ENCODE measurements around the gene EDAR.

The EDAR gene

GRCh38 chr2:108928660-108929377 is 60.2 kb downstream of the EDAR start:
- no peak overlapping the region for H3K27ac ChIP-seq
- TF ChIP-seq ZFX (IDR thresholded peaks at IDR 0.05; ENCODE audit: borderline replicate concordance): no peak
- TF ChIP-seq, protein P1, sequence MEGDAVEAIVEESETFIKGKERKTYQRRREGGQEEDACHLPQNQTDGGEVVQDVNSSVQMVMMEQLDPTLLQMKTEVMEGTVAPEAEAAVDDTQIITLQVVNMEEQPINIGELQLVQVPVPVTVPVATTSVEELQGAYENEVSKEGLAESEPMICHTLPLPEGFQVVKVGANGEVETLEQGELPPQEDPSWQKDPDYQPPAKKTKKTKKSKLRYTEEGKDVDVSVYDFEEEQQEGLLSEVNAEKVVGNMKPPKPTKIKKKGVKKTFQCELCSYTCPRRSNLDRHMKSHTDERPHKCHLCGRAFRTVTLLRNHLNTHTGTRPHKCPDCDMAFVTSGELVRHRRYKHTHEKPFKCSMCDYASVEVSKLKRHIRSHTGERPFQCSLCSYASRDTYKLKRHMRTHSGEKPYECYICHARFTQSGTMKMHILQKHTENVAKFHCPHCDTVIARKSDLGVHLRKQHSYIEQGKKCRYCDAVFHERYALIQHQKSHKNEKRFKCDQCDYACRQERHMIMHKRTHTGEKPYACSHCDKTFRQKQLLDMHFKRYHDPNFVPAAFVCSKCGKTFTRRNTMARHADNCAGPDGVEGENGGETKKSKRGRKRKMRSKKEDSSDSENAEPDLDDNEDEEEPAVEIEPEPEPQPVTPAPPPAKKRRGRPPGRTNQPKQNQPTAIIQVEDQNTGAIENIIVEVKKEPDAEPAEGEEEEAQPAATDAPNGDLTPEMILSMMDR (IDR thresholded peaks at IDR 0.05): peak; percentile 57

DNA sequence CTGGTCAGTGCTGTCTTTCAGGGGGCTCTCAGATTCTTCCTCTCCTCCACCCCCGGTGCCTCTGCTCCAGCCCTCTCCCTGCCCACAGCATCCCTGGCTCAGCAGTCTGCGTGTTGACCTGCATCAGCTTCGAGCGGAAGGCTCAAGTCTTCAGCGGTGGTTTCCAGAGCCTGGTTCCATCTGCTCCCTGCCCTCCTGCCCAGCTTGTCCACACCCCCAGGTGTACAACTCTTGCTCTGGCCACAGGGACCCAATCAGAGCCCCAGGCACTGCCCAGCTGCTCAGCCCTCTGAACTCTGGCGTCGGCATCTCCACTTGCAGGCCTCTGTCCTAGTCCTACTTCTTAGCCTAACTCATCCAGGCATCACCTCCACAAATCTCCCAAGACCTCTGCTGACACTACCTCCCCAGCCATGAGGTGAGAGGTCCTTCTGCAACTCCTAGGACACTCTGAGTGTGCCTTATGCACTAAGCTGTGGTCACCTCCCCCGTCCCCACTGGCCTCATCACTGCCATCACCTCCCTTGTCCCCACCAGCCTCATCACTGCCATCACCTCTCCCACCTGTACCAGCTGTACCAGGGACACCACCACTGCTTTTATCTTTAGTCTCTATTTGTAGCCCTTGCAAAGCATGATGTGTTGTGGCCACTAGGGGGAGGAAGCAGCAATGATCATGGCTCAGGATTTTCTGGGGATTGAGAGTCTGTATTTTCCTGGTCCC is 60.9 kb downstream of the EDAR start:
- no peak for TF ChIP-seq ZFX (IDR thresholded peaks at IDR 0.05; ENCODE audit: borderline replicate concordance)
- TF ChIP-seq, protein P1 (IDR thresholded peaks at IDR 0.05): peak; percentile 86
- H3K27ac ChIP-seq: no peak overlapping the region

DNA sequence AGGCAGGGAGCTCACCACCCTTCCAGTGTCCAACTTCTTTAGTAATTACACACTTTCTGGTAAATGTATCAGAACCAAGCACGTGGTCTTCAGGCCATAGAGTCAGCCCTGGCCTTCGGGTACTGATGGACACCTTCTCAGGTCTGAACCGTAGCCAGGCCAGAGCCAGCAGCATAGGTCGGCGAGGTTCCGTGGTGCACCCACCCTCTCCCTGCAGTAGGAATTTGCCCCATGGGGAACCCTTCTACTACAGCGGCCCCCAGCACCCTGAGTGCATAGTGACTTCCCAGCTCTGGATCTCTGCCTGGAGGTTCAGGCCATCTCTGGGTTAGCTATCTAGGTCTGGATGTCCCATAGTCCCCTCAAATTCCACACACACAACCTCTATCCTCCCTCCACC is 61.6 kb downstream of the EDAR start:
- TF ChIP-seq ZFX (IDR thresholded peaks at IDR 0.05; ENCODE audit: borderline replicate concordance): no peak
- TF ChIP-seq, protein P1 (IDR thresholded peaks at IDR 0.05): no peak
- H3K27ac ChIP-seq: no peak overlapping the region

GRCh38 chr2:108926561-108927380 is 62.2 kb downstream of the EDAR start:
- no peak overlapping the region for H3K27ac ChIP-seq
- TF ChIP-seq, protein P1 (IDR thresholded peaks at IDR 0.05): no peak
- no peak for TF ChIP-seq ZFX (IDR thresholded peaks at IDR 0.05; ENCODE audit: borderline replicate concordance)

DNA sequence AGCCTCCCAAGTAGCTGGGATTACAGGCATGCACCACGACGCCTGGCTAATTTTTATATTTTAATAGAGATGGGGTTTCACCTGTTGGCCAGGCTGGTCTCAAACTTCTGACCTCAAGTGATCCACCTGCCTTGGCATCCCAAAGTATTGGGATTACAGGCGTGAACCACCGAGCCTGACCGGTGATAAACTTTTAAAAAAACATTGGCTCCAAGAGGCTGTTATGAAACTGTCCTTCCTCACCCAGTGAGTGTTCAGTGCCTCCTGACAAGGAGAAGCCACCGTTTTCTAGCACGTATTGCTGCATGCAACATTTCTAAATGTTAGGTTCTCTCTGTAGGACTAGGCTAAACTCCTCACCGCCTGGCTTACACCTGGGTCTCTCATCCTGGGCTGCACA is 63.3 kb downstream of the EDAR start:
- no peak overlapping the region for H3K27ac ChIP-seq
- TF ChIP-seq, protein P1 (IDR thresholded peaks at IDR 0.05): no peak
- no peak for TF ChIP-seq ZFX (IDR thresholded peaks at IDR 0.05; ENCODE audit: borderline replicate concordance)

- TF ChIP-seq, protein P1 (IDR thresholded peaks at IDR 0.05): no peak
- no peak for TF ChIP-seq ZFX (IDR thresholded peaks at IDR 0.05; ENCODE audit: borderline replicate concordance)
- H3K27ac ChIP-seq: no peak overlapping the region
Observed at GRCh38 chr2:108925286-108925685, 63.7 kb downstream of the EDAR start.

Data from 22Rv1 (cell line).